ENCODE results near the gene PAPPA2. TPM values are rescaled to one million over a fixed set of nuclear protein-coding genes. Genes with fewer than 3 reads are reported as not detected.

PAPPA2 gene
- total and polyA plus RNA-seq, 2 of the 4 experiments (the other 2 are of a cell fraction), result 0.10 to 0.18 TPM

DNA sequence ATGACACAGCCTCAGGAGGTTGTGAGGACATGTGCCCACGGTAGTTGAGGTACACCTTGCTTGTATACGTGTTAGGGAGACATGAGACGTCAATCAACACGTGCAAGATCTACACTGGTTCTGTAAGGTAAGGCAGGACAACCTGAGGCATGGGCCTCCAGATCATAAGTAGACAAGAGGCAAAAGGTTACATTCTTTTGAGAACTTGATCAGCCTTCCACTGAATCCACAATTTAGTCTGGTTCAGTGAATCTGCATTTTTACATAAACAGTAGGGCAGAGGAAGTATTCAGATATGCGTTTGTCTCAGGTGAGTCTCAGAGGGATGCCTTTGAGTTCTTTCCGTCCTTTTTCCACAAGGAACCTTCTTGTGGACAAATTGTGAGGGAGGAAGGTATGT lies 352.6 kb downstream of the PAPPA2 start:
- no peak overlapping the region for H2AFZ ChIP-seq (replicated peaks; ENCODE audit: low read length, poor library complexity)
- H3K79me1 ChIP-seq (ENCODE audit: low read depth in 1 of 2, low read length in 2 of 2), result no peaks in the 10 kb centered on the region
- no peak overlapping the region for H3K4me2 ChIP-seq (ENCODE audit: low read depth, low read length)
- no peak overlapping the region for H4K91ac ChIP-seq (ENCODE audit: insufficient read depth, low read depth, low read length)
- H3K4me1 ChIP-seq (ENCODE audit: control insufficient read depth, insufficient read depth, low read length), result no peaks in the 10 kb centered on the region
- no peak overlapping the region for H3K9ac ChIP-seq (ENCODE audit: low read depth, low read length)
- H4K5ac ChIP-seq (ENCODE audit: low read depth, low read length), result no peak overlapping the region
- H3K36me3 ChIP-seq (ENCODE audit: control insufficient read depth, insufficient read depth, low read length), result no peaks in the 10 kb centered on the region
- no TSS peak for BruUV-seq (replicated peaks)
- no peaks in the 10 kb centered on the region for H3K9me1 ChIP-seq (ENCODE audit: insufficient read depth, low read length)
- H3K14ac ChIP-seq (replicated peaks; ENCODE audit: low read depth, low read length), result no peak overlapping the region
- no peak overlapping the region for H2AK9ac ChIP-seq (replicated peaks; ENCODE audit: low read depth, low read length, poor library complexity)
- ChIA-PET POLR2A (ENCODE audit: unreplicated experiment) (no interaction called here), CTCF (no interaction called here)
- no peak overlapping the region for H2BK5ac ChIP-seq (ENCODE audit: low read depth, low read length, poor library complexity, severe bottlenecking)
- no peak overlapping the region for H4K8ac ChIP-seq (ENCODE audit: low read depth in 2 of 2, low read length in 2 of 2)
- no peak overlapping the region for H3K27ac ChIP-seq (ENCODE audit: insufficient read depth, low read length)
- H3K56ac ChIP-seq (ENCODE audit: extremely low read depth, insufficient read depth, low read length), result no peak overlapping the region
- no peak overlapping the region for H2BK15ac ChIP-seq (ENCODE audit: low read depth, low read length)
- no peak overlapping the region for H2BK120ac ChIP-seq (ENCODE audit: low read depth, low read length)
- 64% methylated on average over 3 of the region's 6 CpGs; no CpG with 5 or more reads in 1 of the 2 experiments for WGBS, 2 experiments (ENCODE audit: extremely low coverage in 2 of 2, insufficient read length in 1 of 2)
- H3K27me3 ChIP-seq (ENCODE audit: control insufficient read depth, insufficient read depth, low read length), result no peaks in the 10 kb centered on the region
- H2AK5ac ChIP-seq (ENCODE audit: low read depth, low read length), result no peak overlapping the region
- DNase-seq, result no peak
- no peak overlapping the region for H3K4me3 ChIP-seq (ENCODE audit: insufficient read depth, low read depth, low read length)
- no peak overlapping the region for H2BK20ac ChIP-seq (ENCODE audit: low read depth, low read length)
- in situ Hi-C loops (cut with MboI; ENCODE audit: low sequenced_read_pairs), result no loop called here
- no peak overlapping the region for H3K23ac ChIP-seq (ENCODE audit: low read depth, low read length)
- no peak for ATAC-seq (ENCODE audit: low read depth)
- dilution Hi-C loops (cut with HindIII; ENCODE audit: low sequenced_read_pairs, unreplicated experiment), result no loop called here
- no peaks in the 10 kb centered on the region for H4K20me1 ChIP-seq (ENCODE audit: insufficient read depth, low read length)
- H3K9me3 ChIP-seq (ENCODE audit: control insufficient read depth, insufficient read depth, low read length), result no peaks in the 10 kb centered on the region
- H3K18ac ChIP-seq (ENCODE audit: low read depth, low read length), result no peak overlapping the region
- intact Hi-C loops (cut with micrococcal nuclease), result no loop called here
- no peak overlapping the region for H3K4ac ChIP-seq (ENCODE audit: low read depth, low read length)
- TF ChIP-seq RCOR1 (IDR thresholded peaks at IDR 0.05; ENCODE audit: insufficient replicate concordance, low read length) (no peak), RAD21 (IDR thresholded peaks at IDR 0.05; ENCODE audit: low read length) (no peak), POLR2A (IDR thresholded peaks at IDR 0.05; ENCODE audit: low read depth, low read length) (no peak), FOS (IDR thresholded peaks at IDR 0.05; ENCODE audit: low read depth, low read length) (no peak), SMC3 (IDR thresholded peaks at IDR 0.05; ENCODE audit: low read depth, low read length) (no peak), CHD1 (IDR thresholded peaks at IDR 0.05; ENCODE audit: low read depth, low read length) (no peak), BHLHE40 (IDR thresholded peaks at IDR 0.05; ENCODE audit: low read depth, low read length) (no peak), MAFK (IDR thresholded peaks at IDR 0.05; ENCODE audit: low read depth, low read length) (no peak), NFE2L2 (IDR thresholded peaks at IDR 0.05; ENCODE audit: low read depth, low read length) (no peak), CEBPB (IDR thresholded peaks at IDR 0.05; ENCODE audit: low read depth, low read length) (no peak), MAZ (IDR thresholded peaks at IDR 0.05; ENCODE audit: borderline replicate concordance, low read depth, low read length) (no peak)
